Spleen (tissue), 11 donors: ENCODE measurements around the gene ARHGAP24. TPM values are rescaled to one million over a fixed set of nuclear protein-coding genes. Genes with fewer than 3 reads are reported as not detected.

Experiments used
- DNase-seq: peaks from one replicate; pipeline ENCODE4 v3.0.0-alpha.2; 2020
- H3K27ac ChIP-seq, 8 donors: fragments of 200-600 bp; sonication (generic) in 7 of 8; 1 replicate in 4 of 8; 2 replicates in 4 of 8; pipeline versions ENCODE4 v1.5.0 to v1.8.0; 2016 to 2021; ENCODE audit warnings: inconsistent platforms in 4 of 8, mild to moderate bottlenecking in 4 of 8, moderate library complexity in 1 of 8
- H3K27me3 ChIP-seq, 7 donors: fragments of 200-600 bp; sonication (generic) in 6 of 7; replicated peaks in 1 of 7; 1 replicate in 4 of 7; 2 replicates in 3 of 7; pipeline versions ENCODE4 v1.5.0 to v1.8.0; 2016 to 2021; ENCODE audit warnings: inconsistent platforms in 3 of 7, mild to moderate bottlenecking in 1 of 7
- H3K36me3 ChIP-seq, 6 donors: fragments of 200-600 bp; sonication (generic) in 5 of 6; 1 replicate in 4 of 6; 2 replicates in 2 of 6; pipeline versions ENCODE4 v1.5.0 to v1.8.0; 2016 to 2021; ENCODE audit warnings: inconsistent platforms in 2 of 6
- H3K4me1 ChIP-seq, 6 donors: fragments of 200-600 bp; sonication (generic) in 5 of 6; 1 replicate in 3 of 6; 2 replicates in 3 of 6; pipeline versions ENCODE4 v1.5.0 to v1.8.0; 2016 to 2021; ENCODE audit warnings: inconsistent platforms in 3 of 6
- H3K4me3 ChIP-seq, 8 donors: fragments of 200-600 bp; sonication (generic) in 7 of 8; 1 replicate in 4 of 8; 2 replicates in 4 of 8; pipeline versions ENCODE4 v1.5.0 to v1.8.0; 2016 to 2021; ENCODE audit warnings: inconsistent platforms in 4 of 8, mild to moderate bottlenecking in 4 of 8, moderate library complexity in 2 of 8
- H3K9me3 ChIP-seq, 8 donors: fragments of 200-600 bp; sonication (generic) in 7 of 8; 1 replicate in 4 of 8; 2 replicates in 4 of 8; pipeline versions ENCODE4 v1.5.0 to v1.8.0; 2016 to 2021; ENCODE audit warnings: inconsistent platforms in 4 of 8
- POLR2A ChIP-seq, 3 donors: fragments of 450-650 bp; IDR thresholded peaks; one replicate each; pipeline ENCODE4 v1.5.1; 2017; ENCODE audit warnings: antibody characterized with exemption in 3 of 3, mild to moderate bottlenecking in 1 of 3
- POLR2AphosphoS5 ChIP-seq, 3 donors: sonication (generic); formaldehyde crosslinking; IDR thresholded peaks; one replicate each; pipeline ENCODE4 v1.5.1; 2017; ENCODE audit warnings: antibody characterized with exemption in 3 of 3
- WGBS, 5 donors: extraction: QIAGEN DNeasy Blood & Tissue Kit in 3 of 5; methylation state at CpG; one replicate each; pipeline versions ENCODE4 v1.1.5 to v1.1.7; 2013 to 2018; 5-methylcytosine and 5-hydroxymethylcytosine counted together
- intact Hi-C: fragments of 100-400 bp; cut with DNase I; formaldehyde crosslinking; loops from one replicate; pipeline ENCODE4 v1.15.0; 2023; ENCODE audit warnings: low total_unique reads
- polyA plus RNA-seq, 3 donors: library from polyadenylated mRNA; stranded (reverse); fragments of 200-250 nt; gene quantifications; one replicate each; pipeline ENCODE4 v1.2.1, GENCODE V29; 2013
- total RNA-seq, 7 donors: library from RNA; depleted of rRNA in 3 of 7; stranded (reverse); fragments of >200 nt in 3 of 7; fragmentation: NEBNext Ultra II Directional in 4 of 7; extraction: Animal tissue kit (Norgen Biotek cat#: 25700) in 4 of 7; gene quantifications; one replicate each; pipeline versions ENCODE4 v1.1.0 to v1.2.1, GENCODE V29; 2016 to 2021
- TF ChIP-seq, protein P1 (sequence below), 11 experiments: fragments of 200-600 bp in 7 of 11; fragments of 450-650 bp in 4 of 11; sonication (generic) in 4 of 11; IDR thresholded peaks in 8 of 11; conservative IDR thresholded peaks in 3 of 11; 1 replicate in 7 of 11; 2 replicates in 4 of 11; pipeline versions ENCODE4 v1.4.0 to v1.8.0; 2016 to 2021; ENCODE audit warnings: antibody characterized with exemption in 11 of 11, inconsistent platforms in 4 of 11, mild to moderate bottlenecking in 1 of 11
- donor health status: healthy with polysubstance abuse.
- donor health status: DM: no; HTN: no; CAD: no; lungs with moderate emphysema.
- donor health status: DM: no; HTN: no; CAD: no.
- donor health status: Bipolar disorder and iron deficiency.
- donor health status: healthy.
- donor health status: DM: no; HTN: no; CAD: no.
- donor health status: DM: yes; HTN: yes; CAD: no.

Gene ARHGAP24
- total and polyA plus RNA-seq, 10 donors = 23.1 to 199 (median 130) TPM

DNA sequence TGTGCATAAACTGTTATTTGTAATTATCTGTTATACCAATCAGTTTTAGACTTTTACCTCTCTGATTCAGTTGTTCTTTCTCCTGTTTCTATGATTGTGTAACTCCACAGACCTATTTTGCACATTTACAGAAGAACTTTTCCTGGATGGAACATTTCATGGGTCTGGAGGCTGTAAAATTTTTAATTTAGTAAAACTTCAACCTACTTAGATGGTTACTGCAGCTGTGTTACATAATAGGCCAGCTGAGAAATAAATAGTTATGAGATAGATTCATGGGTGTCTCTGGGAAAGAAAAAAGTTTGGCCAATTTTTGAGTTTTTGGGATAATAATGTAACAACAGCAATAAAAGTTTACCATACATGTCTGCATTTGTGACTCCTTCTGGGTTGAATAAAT, 253.5 kb downstream of the ARHGAP24 start:
- Histone ChIP-seq H3K36me3 (peaks cover 0 to under 1% (median 0%) of the 10 kb centered on the region in 6 donors), H3K9me3 (no peaks in the 10 kb centered on the region), H3K4me1 (peaks cover 24 to 72% (median 49%) of the 10 kb centered on the region in 6 donors), H3K4me3 (no peak overlapping the region), H3K27me3 (no peaks in the 10 kb centered on the region), H3K27ac (peak overlapping the region in 7 of 8 donors; percentile 41 to 92 (median 88))
- no peak for DNase-seq
- intact Hi-C loops = no loop called here
- TF ChIP-seq POLR2AphosphoS5 (IDR thresholded peaks at IDR 0.05) (no peak), POLR2A (IDR thresholded peaks at IDR 0.05) (no peak)
- TF ChIP-seq, protein P1, sequence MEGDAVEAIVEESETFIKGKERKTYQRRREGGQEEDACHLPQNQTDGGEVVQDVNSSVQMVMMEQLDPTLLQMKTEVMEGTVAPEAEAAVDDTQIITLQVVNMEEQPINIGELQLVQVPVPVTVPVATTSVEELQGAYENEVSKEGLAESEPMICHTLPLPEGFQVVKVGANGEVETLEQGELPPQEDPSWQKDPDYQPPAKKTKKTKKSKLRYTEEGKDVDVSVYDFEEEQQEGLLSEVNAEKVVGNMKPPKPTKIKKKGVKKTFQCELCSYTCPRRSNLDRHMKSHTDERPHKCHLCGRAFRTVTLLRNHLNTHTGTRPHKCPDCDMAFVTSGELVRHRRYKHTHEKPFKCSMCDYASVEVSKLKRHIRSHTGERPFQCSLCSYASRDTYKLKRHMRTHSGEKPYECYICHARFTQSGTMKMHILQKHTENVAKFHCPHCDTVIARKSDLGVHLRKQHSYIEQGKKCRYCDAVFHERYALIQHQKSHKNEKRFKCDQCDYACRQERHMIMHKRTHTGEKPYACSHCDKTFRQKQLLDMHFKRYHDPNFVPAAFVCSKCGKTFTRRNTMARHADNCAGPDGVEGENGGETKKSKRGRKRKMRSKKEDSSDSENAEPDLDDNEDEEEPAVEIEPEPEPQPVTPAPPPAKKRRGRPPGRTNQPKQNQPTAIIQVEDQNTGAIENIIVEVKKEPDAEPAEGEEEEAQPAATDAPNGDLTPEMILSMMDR (IDR thresholded peaks at IDR 0.05 in 8 of 11, conservative IDR thresholded peaks at IDR 0.05 in 3 of 11) = no peak

DNA sequence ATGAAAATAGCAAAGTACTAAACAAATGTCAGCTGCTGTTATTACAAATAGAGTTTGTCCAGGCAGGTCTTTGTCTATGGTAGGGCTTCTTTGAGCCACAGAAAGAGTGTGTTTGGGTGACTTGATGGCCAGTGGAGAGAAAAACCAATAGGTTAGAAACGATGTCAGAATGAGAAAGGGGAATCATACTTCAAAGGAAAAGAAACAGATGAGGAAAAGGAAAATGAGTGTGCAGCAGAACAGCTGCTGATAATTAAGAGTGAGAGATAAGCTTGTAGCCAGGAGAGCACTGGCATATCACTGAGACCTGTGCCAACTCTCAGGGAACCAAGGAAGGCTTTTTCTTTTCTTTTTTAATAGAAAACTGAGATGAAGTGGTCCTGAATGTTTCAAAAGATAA, 257.2 kb downstream of the ARHGAP24 start:
- Histone ChIP-seq H3K27ac (peak overlapping the region in 7 of 8 donors; percentile 6 to 84 (median 48)), H3K9me3 (no peaks in the 10 kb centered on the region), H3K4me1 (peaks cover 15 to 73% (median 49%) of the 10 kb centered on the region in 6 donors), H3K27me3 (no peaks in the 10 kb centered on the region), H3K36me3 (no peaks in the 10 kb centered on the region), H3K4me3 (no peak overlapping the region)
- TF ChIP-seq POLR2AphosphoS5 (IDR thresholded peaks at IDR 0.05) (no peak), POLR2A (IDR thresholded peaks at IDR 0.05) (no peak)
- TF ChIP-seq, protein P1 (IDR thresholded peaks at IDR 0.05 in 8 of 11, conservative IDR thresholded peaks at IDR 0.05 in 3 of 11) = no peak
- intact Hi-C loops = no loop called here
- DNase-seq = no peak
- 14 to 30% (median 19%) methylated on average over 1 of the region's 1 CpG for WGBS, 5 donors

DNA sequence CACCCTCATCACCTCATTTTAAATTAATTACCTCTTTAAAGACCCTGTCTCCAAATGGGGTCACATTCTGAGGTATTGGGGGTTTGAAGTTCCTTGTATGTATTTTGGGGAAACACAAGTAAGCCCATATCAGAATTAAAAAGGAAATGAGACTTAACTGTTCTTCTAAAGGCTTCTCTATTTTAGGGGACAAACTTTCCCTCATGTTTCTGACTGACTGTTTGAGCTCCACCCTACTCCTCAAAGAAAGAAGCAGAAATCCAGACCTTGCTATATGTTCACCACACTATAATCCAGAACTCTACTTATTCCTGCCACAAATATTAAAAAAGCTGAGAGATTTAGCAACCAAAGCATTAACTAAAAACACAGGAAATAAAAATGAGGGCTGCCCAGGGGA, 258.8 kb downstream of the ARHGAP24 start:
- intact Hi-C loops = no loop called here
- no peaks in the 10 kb centered on the region for H3K36me3 ChIP-seq
- peaks cover 15 to 63% (median 52%) of the 10 kb centered on the region in 6 donors for H3K4me1 ChIP-seq
- TF ChIP-seq, protein P1 (IDR thresholded peaks at IDR 0.05 in 8 of 11, conservative IDR thresholded peaks at IDR 0.05 in 3 of 11) = no peak
- no peak for TF ChIP-seq POLR2A (IDR thresholded peaks at IDR 0.05)
- no peak for TF ChIP-seq POLR2AphosphoS5 (IDR thresholded peaks at IDR 0.05)
- DNase-seq = no peak
- H3K9me3 ChIP-seq = no peaks in the 10 kb centered on the region
- H3K27ac ChIP-seq = peak overlapping the region; percentile 61 to 84 (median 80)
- H3K27me3 ChIP-seq = no peaks in the 10 kb centered on the region
- H3K4me3 ChIP-seq = no peak overlapping the region

DNA sequence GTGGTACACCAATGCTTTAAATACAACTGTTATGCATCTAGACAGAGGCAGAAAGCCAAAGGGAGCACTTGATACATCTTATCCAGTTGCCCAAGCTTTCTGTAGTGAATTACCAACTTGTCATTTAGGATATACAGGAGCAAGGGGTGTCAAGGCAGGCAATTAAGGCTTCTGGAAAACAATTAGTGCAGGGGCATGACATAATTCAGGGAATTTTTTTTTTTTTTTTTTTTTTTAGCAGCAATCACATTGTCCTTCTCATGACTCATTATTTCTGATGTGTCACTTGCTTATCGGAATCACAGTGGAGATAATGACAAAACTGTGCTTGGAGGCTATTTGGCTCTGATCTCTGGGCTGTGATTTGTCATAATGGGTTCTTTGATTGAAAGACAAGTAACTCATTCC, 259.5 kb downstream of the ARHGAP24 start:
- Histone ChIP-seq H3K36me3 (no peaks in the 10 kb centered on the region), H3K9me3 (no peaks in the 10 kb centered on the region), H3K4me3 (no peak overlapping the region), H3K27me3 (no peaks in the 10 kb centered on the region), H3K4me1 (peaks cover 15 to 58% (median 49%) of the 10 kb centered on the region in 6 donors), H3K27ac (peak overlapping the region in 7 of 8 donors; percentile 76 to 84 (median 80))
- 16 to 62% (median 48%) methylated on average over 1 of the region's 1 CpG for WGBS, 5 donors
- intact Hi-C loops = no loop called here
- no peak for DNase-seq
- peak in 1 of 3 donors; percentile 17 for TF ChIP-seq POLR2AphosphoS5 (IDR thresholded peaks at IDR 0.05)
- no peak for TF ChIP-seq POLR2A (IDR thresholded peaks at IDR 0.05)
- TF ChIP-seq, protein P1 (IDR thresholded peaks at IDR 0.05 in 8 of 11, conservative IDR thresholded peaks at IDR 0.05 in 3 of 11) = no peak
